RPMI7951 (cell line): Measurements from ENCODE around the gene IDH3G. TPM values are rescaled to one million over a fixed set of nuclear protein-coding genes. Genes with fewer than 3 reads are reported as not detected.

ENCODE experiments used
- total RNA-seq: library from RNA; depleted of rRNA; stranded (reverse); fragments of >200 nt; shearing (Covaris generic); gene quantifications from 2 replicates; pipeline ENCODE4 v1.2.3, GENCODE V29; 2014; rRNA removed

Gene IDH3G
- total RNA-seq, 1 experiment from 2014 or later = 69.4 TPM

Other genes starting within 250 kb of the IDH3G start
- 27.2 and 28.1 TPM in 2 replicates for gene CCNQ, start 195.2 kb downstream of the IDH3G start, total RNA-seq
- gene DUSP9, start 147.2 kb downstream of the IDH3G start, total RNA-seq = 0.20 TPM in 1 of 2 replicates, not detected in the other
- not detected in 2 replicates for gene PNCK, start 120.6 kb downstream of the IDH3G start, total RNA-seq
- gene SLC6A8, start 106.4 kb downstream of the IDH3G start, total RNA-seq = 4.7 and 5.2 TPM in 2 replicates
- 128 and 135 TPM in 2 replicates for gene BCAP31, start 70.0 kb downstream of the IDH3G start, total RNA-seq
- 7.0 and 9.8 TPM in 2 replicates for gene ABCD1, start 69.5 kb downstream of the IDH3G start, total RNA-seq
- gene PLXNB3, start 30.1 kb downstream of the IDH3G start, total RNA-seq = 2.0 and 3.8 TPM in 2 replicates
- 0.12 and 1.1 TPM in 2 replicates for gene SRPK3, start 13.3 kb downstream of the IDH3G start, total RNA-seq
- gene SSR4, start 293 bp upstream of the IDH3G start, total RNA-seq = 203 and 247 TPM in 2 replicates
- gene PDZD4, start 36.2 kb upstream of the IDH3G start, total RNA-seq = 0.12 and 0.68 TPM in 2 replicates
- gene L1CAM, start 91.8 kb upstream of the IDH3G start, total RNA-seq = 49.5 and 58.9 TPM in 2 replicates
- gene AVPR2, start 110.3 kb upstream of the IDH3G start, total RNA-seq = 0.20 TPM in 1 of 2 replicates, not detected in the other
- gene ARHGAP4, start 131.9 kb upstream of the IDH3G start, total RNA-seq = 0.29 and 1.9 TPM in 2 replicates
- 96.4 and 136 TPM in 2 replicates for gene NAA10, start 140.7 kb upstream of the IDH3G start, total RNA-seq
- 1.7 and 1.9 TPM in 2 replicates for gene RENBP, start 150.3 kb upstream of the IDH3G start, total RNA-seq
- 21.6 and 23.6 TPM in 2 replicates for gene HCFC1, start 177.4 kb upstream of the IDH3G start, total RNA-seq
- 5.8 and 6.6 TPM in 2 replicates for gene TMEM187, start 178.4 kb upstream of the IDH3G start, total RNA-seq
- 38.1 and 44.2 TPM in 2 replicates for gene IRAK1, start 225.5 kb upstream of the IDH3G start, total RNA-seq